Subcutaneous adipose tissue (tissue), 4 donors: ENCODE measurements around the gene ATP1B3. TPM values are rescaled to one million over a fixed set of nuclear protein-coding genes. Genes with fewer than 3 reads are reported as not detected.

Source experiments
- total RNA-seq, 4 donors: library from RNA; depleted of rRNA; stranded (reverse); fragments of >200 nt; gene quantifications; one replicate each; pipeline ENCODE4 v1.1.0, GENCODE V29; 2016
- TF ChIP-seq, protein P1 (sequence below): fragments of 450-650 bp; IDR thresholded peaks from one replicate; pipeline ENCODE4 v1.5.1; 2016; ENCODE audit warnings: low read depth, mild to moderate bottlenecking, control low read depth, antibody characterized with exemption, moderate library complexity

The ATP1B3 gene
- total RNA-seq, 4 donors from 2014 or later = 55.7 to 294 (median 84.0) TPM

DNA sequence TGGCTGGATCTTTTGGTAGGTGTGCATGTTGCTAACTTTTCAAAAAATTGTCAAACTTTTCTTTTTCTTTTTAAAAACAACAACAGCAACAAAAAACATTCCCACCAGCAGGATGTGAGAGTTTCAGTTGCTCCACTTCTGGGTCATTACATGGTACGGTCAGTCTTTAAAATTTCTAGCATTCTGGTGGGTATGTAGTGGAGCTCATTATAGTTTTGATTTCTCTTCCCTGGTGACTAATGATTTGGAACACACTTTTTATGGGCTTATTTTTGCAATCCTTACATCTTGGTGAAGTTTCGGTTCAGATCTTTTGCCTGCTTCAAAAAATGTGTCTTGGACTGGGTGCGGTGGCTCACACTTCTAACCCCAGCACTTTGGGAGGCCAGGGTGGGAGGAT, 19.3 kb downstream of the ATP1B3 start:
- TF ChIP-seq, protein P1, sequence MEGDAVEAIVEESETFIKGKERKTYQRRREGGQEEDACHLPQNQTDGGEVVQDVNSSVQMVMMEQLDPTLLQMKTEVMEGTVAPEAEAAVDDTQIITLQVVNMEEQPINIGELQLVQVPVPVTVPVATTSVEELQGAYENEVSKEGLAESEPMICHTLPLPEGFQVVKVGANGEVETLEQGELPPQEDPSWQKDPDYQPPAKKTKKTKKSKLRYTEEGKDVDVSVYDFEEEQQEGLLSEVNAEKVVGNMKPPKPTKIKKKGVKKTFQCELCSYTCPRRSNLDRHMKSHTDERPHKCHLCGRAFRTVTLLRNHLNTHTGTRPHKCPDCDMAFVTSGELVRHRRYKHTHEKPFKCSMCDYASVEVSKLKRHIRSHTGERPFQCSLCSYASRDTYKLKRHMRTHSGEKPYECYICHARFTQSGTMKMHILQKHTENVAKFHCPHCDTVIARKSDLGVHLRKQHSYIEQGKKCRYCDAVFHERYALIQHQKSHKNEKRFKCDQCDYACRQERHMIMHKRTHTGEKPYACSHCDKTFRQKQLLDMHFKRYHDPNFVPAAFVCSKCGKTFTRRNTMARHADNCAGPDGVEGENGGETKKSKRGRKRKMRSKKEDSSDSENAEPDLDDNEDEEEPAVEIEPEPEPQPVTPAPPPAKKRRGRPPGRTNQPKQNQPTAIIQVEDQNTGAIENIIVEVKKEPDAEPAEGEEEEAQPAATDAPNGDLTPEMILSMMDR = no peak

GRCh38 chr3:141898908-141899307, 22.5 kb downstream of the ATP1B3 start:
- TF ChIP-seq, protein P1 = no peak

- TF ChIP-seq, protein P1 = no peak
Measured at GRCh38 chr3:141900343-141900742, 23.9 kb downstream of the ATP1B3 start.

DNA sequence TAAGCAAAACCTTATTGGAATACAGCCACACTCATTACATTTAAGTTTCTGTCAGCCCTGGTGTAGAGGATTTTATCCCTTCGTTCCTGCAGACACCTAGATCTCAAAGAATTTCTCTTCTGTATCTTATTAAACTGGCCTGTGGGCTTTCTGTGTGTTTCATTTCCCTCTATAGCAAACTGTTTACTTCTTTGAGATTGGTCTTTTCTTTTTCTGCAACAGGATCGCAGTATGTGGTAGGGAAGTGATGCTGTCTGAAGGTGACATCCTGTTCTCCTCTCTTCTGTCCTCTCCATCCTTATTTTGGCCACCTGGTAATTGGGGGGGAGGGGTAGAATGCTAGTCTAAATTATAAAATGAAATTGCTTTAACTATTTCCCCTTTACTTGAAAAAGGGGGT, 25.5 kb downstream of the ATP1B3 start:
- TF ChIP-seq, protein P1 = no peak

DNA sequence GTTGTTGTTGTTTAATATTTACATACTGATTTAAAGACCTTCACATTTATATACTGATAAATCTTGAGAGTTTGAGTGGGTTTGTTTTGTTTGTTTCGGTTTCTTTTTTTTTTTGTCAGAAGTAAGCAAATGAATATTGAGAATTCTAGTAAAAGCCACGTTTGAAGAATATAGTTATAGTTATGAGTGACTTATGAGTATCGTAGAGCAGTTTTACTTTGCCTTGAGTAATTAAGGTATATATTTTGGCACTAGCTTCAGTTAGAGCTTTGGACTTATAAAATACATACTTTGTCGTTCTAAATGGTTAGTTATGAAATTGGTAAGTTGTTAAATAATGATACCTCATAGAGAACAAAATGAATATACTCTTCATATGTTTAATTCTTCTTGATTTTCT, 27.8 kb downstream of the ATP1B3 start:
- TF ChIP-seq, protein P1 = no peak

DNA sequence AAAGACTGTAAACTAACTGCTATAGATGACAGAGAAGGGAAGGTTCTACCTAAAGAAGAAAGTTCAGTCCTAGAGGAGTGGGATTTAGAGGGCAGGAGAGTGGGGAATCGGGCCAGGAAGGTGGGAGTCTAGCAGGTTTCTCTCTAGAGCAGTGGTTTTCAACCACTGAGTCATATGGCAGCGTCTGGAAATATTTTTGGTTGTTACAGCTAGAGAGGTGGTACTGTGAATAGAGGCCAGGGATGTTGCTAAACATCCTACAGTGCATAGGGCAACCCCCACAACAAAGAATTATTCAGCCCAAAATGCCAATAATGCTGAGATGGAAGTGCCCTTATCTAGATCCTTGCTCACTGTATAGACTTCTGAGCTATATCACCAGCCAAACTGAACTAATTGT, 28.7 kb downstream of the ATP1B3 start:
- TF ChIP-seq, protein P1 = no peak

DNA sequence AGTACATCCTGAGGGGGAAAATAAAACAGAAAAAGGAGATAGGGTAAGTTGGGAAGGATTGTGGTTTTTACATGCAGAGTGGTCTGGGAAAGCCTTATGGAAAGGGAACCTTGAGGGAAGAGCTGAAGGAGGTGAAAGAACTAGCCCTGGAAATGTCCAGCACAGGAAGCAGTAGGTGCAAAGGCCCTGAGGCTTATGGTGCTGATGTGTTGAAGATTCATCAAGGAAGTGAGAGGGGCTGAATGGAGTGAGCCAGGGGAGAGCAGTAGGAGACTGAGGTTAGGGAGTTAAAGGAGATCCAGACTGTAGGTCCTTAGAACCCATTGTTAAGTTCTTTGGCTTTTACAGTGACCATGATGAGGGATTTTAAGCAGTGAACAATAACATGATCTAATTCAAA, 33.0 kb downstream of the ATP1B3 start:
- TF ChIP-seq, protein P1 = no peak
